Vagina (tissue), 2 donors: ENCODE data around the gene NCOA4. TPM values are rescaled to one million over a fixed set of nuclear protein-coding genes. Genes with fewer than 3 reads are reported as not detected.
A peak's percentile ranks its signal among the peaks of the same experiment; 100 is the strongest.

ENCODE experiments used
- DNase-seq, 2 donors: peaks; one replicate each; pipeline ENCODE4 v3.0.0-alpha.2; 2017; ENCODE audit errors: extremely low spot score in 2 of 2
- H3K27ac ChIP-seq: fragments of 200-600 bp; sonication (generic); one replicate; pipeline ENCODE4 v1.5.1; 2019
- H3K27me3 ChIP-seq: fragments of 200-600 bp; sonication (generic); one replicate; pipeline ENCODE4 v1.5.1; 2019
- H3K36me3 ChIP-seq, 2 donors: fragments of 200-600 bp; sonication (generic); one replicate each; pipeline ENCODE4 v1.5.1; 2017 to 2019
- H3K4me1 ChIP-seq: fragments of 200-600 bp; sonication (generic); one replicate; pipeline ENCODE4 v1.5.1; 2019
- H3K4me3 ChIP-seq, 2 donors: fragments of 200-600 bp; sonication (generic); 1 replicate in 1 of 2; 2 replicates in 1 of 2; pipeline ENCODE4 v1.5.1; 2016 to 2019
- H3K9me3 ChIP-seq: fragments of 200-600 bp; sonication (generic); one replicate; pipeline ENCODE4 v1.5.1; 2019
- CTCF ChIP-seq, 3 experiments: fragments of 450-650 bp in 2 of 3; fragments of 200-600 bp in 1 of 3; sonication (generic) in 1 of 3; IDR thresholded peaks; one replicate each; pipeline ENCODE4 v1.5.1; 2017 to 2019; ENCODE audit warnings: antibody characterized with exemption in 3 of 3, mild to moderate bottlenecking in 2 of 3, moderate library complexity in 2 of 3
- POLR2A ChIP-seq, 2 donors: fragments of 450-650 bp; IDR thresholded peaks; one replicate each; pipeline ENCODE4 v1.6.1; 2017; ENCODE audit warnings: antibody characterized with exemption in 2 of 2, mild to moderate bottlenecking in 2 of 2, moderate library complexity in 2 of 2
- POLR2AphosphoS5 ChIP-seq, 2 donors: sonication (generic); formaldehyde crosslinking; IDR thresholded peaks; one replicate each; pipeline ENCODE4 v1.9.0; 2017; ENCODE audit warnings: antibody characterized with exemption in 2 of 2, mild to moderate bottlenecking in 2 of 2, low read depth in 1 of 2; ENCODE audit not compliant: insufficient read depth in 1 of 2
- intact Hi-C: fragments of 100-400 bp; cut with DNase I; formaldehyde crosslinking; loops from one replicate; pipeline ENCODE4 v1.15.1; 2023
- total RNA-seq: library from RNA; depleted of rRNA; stranded (reverse); fragments of >200 nt; gene quantifications from one replicate; pipeline ENCODE4 v1.2.3, GENCODE V29; 2016

The NCOA4 gene
- total RNA-seq, 1 donor from 2014 or later = 110 TPM

- no peak for TF ChIP-seq POLR2AphosphoS5 (IDR thresholded peaks at IDR 0.05; ENCODE audit: insufficient read depth in 1 of 2, low read depth in 1 of 2)
- TF ChIP-seq CTCF (IDR thresholded peaks at IDR 0.05) = no peak
- no peak for TF ChIP-seq POLR2A (IDR thresholded peaks at IDR 0.05)
- Histone ChIP-seq H3K9me3 (no peaks in the 10 kb centered on the region), H3K36me3 (no peaks in the 10 kb centered on the region), H3K4me3 (no peak overlapping the region), H3K27ac (no peak overlapping the region), H3K4me1 (peaks cover 91% of the 10 kb centered on the region), H3K27me3 (no peaks in the 10 kb centered on the region)
- intact Hi-C loops = no loop called here
- DNase-seq = no peak
Observed at GRCh38 chr10:46025406-46025805, 5.0 kb downstream of the NCOA4 start.

DNA sequence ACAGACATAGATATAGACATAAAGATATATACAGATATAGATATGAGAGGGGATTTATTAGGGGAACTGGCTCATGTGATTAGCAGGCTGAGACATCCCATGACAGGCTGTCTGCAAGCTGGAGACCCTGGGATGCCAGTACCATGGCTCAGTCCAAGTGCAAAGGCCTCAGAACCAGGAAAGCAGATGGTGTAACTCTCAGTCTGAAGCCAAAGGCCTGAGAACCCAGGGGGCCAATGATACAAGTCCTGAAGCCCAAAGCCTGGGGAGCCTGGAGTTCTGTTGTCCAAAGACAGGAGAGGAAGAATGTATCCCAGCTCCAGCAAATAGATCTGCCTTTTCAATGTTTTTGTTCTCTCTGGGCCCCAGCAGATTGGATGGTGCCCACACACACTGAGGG lies 5.5 kb downstream of the NCOA4 start:
- Histone ChIP-seq H3K4me1 (peaks cover 95% of the 10 kb centered on the region), H3K9me3 (no peaks in the 10 kb centered on the region), H3K4me3 (no peak overlapping the region), H3K27me3 (no peaks in the 10 kb centered on the region), H3K27ac (no peak overlapping the region), H3K36me3 (no peaks in the 10 kb centered on the region)
- DNase-seq = no peak
- intact Hi-C loops = no loop called here
- TF ChIP-seq POLR2A (IDR thresholded peaks at IDR 0.05) (no peak), POLR2AphosphoS5 (IDR thresholded peaks at IDR 0.05; ENCODE audit: insufficient read depth in 1 of 2, low read depth in 1 of 2) (no peak), CTCF (IDR thresholded peaks at IDR 0.05) (no peak)

- no peaks in the 10 kb centered on the region for H3K36me3 ChIP-seq
- no peak for DNase-seq
- peaks cover 95% of the 10 kb centered on the region for H3K4me1 ChIP-seq
- H3K4me3 ChIP-seq = peak overlapping the region; percentile 58 to 68
- no peaks in the 10 kb centered on the region for H3K27me3 ChIP-seq
- intact Hi-C loops = no loop called here
- no peaks in the 10 kb centered on the region for H3K9me3 ChIP-seq
- TF ChIP-seq POLR2AphosphoS5 (IDR thresholded peaks at IDR 0.05; ENCODE audit: insufficient read depth in 1 of 2, low read depth in 1 of 2) = peak; percentile 73 to 82
- no peak for TF ChIP-seq POLR2A (IDR thresholded peaks at IDR 0.05)
- TF ChIP-seq CTCF (IDR thresholded peaks at IDR 0.05) = no peak
- peak overlapping the region; percentile 79 for H3K27ac ChIP-seq
Observed at GRCh38 chr10:46022978-46023702, 7.3 kb downstream of the NCOA4 start.

- Histone ChIP-seq H3K27ac (no peak overlapping the region), H3K36me3 (peaks cover 0 to 15% of the 10 kb centered on the region in 2 donors), H3K9me3 (no peaks in the 10 kb centered on the region), H3K4me1 (peaks cover 76% of the 10 kb centered on the region), H3K4me3 (no peak overlapping the region), H3K27me3 (no peaks in the 10 kb centered on the region)
- no peak for TF ChIP-seq POLR2A (IDR thresholded peaks at IDR 0.05)
- no peak for TF ChIP-seq CTCF (IDR thresholded peaks at IDR 0.05)
- TF ChIP-seq POLR2AphosphoS5 (IDR thresholded peaks at IDR 0.05; ENCODE audit: insufficient read depth in 1 of 2, low read depth in 1 of 2) = no peak
- DNase-seq = no peak
- intact Hi-C loops = no loop called here
Observed at GRCh38 chr10:46020344-46020657, 10.1 kb downstream of the NCOA4 start.

DNA sequence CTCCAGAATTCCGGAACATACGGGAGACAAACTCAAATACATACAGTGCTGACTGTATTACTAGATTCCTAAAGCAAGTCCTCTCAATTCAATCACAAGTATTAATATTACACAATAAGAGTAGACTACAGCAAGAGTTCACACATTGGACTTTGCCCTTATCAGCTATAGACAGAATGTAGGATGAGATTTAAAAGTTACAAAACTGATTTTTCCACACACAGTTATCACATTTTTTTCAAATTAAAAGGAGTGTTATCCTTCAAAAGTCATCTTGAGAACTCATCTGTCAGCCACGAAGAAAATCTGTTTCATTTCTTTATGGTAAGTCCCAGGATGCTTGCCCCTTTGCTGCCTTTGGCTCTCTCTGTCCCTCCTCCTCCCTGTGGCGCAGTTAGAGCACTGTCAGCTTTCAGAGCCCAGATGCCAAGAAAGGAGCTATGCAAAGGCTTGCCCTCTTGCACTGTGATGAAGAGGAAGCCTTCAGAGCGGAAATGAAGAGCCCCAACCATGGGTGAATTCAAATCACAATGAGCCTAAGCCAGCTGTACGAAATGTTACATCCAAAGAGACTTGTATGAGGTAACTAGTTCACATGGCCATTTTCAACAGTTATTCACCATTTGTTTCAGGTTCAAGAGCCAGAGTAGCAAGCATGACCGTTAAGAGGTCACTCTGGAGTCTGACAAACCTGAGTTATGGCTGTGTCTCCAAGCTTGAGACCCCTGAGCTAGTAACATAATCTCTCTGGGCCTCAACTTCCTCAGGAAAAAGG lies 10.7 kb downstream of the NCOA4 start:
- intact Hi-C loops = no loop called here
- no peak overlapping the region for H3K27ac ChIP-seq

More for the DNA sequence above, 10.7 kb downstream of the NCOA4 start:
- Histone ChIP-seq H3K4me1 (peaks cover 70% of the 10 kb centered on the region), H3K9me3 (no peaks in the 10 kb centered on the region), H3K27me3 (no peaks in the 10 kb centered on the region), H3K4me3 (no peak overlapping the region), H3K36me3 (peaks cover 0 to 18% of the 10 kb centered on the region in 2 donors)
- TF ChIP-seq POLR2A (IDR thresholded peaks at IDR 0.05) (no peak), POLR2AphosphoS5 (IDR thresholded peaks at IDR 0.05; ENCODE audit: insufficient read depth in 1 of 2, low read depth in 1 of 2) (no peak), CTCF (IDR thresholded peaks at IDR 0.05) (no peak)
- no peak for DNase-seq
